ENCODE data around the gene TSPAN9. TPM values are rescaled to one million over a fixed set of nuclear protein-coding genes. Genes with fewer than 3 reads are reported as not detected.

Gene TSPAN9
- total RNA-seq, 4 donors from 2014 or later, result 27.9 to 49.1 (median 42.0) TPM

DNA sequence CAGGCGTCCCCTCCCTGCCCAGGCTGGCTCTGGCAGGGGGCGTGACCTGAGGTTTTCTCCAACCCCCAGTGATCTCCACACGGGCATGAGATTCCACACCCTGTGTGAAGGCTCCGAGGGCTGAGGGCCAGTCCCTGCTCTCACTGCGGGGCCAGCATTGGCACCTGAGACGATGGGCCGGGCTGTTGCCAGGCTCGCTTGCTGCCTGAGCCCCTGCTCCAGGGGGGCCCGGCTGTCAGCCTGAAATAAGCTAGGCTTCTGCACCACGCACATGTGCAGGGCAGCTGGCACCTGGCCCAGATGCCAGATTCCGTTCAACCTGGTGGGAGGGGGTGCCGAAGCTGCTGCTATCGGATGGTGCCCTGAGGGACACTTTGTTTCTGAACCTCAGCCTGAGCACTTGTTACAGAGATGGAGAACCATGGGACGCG, 217.3 kb downstream of the TSPAN9 start:
- no peak for DNase-seq (ENCODE audit: low spot score in 2 of 2)

DNA sequence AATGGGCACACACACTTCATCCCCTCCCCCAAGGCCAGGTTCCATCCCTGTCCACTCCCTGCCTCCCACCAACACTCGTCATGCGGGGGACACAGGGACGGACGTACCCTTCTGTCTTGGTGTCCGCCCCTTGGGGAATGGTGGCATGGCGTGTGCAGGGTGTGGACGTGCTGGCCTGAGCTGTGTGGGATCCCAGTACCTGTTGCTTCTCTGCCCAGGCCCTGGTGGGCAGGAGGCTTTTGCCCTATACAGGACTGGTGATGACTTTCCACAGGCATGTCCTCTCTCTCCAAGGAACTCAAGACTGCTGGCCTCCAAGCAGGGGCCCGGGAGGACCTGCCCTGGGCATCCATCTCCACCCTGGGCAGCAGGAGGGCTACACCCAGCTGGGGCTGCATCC, 218.0 kb downstream of the TSPAN9 start:
- no peak for DNase-seq (ENCODE audit: low spot score in 2 of 2)
- intact Hi-C loops (cut with DNase I; ENCODE audit: low total_unique reads), result no loop called here
- WGBS, 2 donors, result 86 to 90% methylated on average over 7 to 8 of the region's 8 CpGs

More for the DNA sequence above, 217.3 kb downstream of the TSPAN9 start:
- TF ChIP-seq, protein P1, sequence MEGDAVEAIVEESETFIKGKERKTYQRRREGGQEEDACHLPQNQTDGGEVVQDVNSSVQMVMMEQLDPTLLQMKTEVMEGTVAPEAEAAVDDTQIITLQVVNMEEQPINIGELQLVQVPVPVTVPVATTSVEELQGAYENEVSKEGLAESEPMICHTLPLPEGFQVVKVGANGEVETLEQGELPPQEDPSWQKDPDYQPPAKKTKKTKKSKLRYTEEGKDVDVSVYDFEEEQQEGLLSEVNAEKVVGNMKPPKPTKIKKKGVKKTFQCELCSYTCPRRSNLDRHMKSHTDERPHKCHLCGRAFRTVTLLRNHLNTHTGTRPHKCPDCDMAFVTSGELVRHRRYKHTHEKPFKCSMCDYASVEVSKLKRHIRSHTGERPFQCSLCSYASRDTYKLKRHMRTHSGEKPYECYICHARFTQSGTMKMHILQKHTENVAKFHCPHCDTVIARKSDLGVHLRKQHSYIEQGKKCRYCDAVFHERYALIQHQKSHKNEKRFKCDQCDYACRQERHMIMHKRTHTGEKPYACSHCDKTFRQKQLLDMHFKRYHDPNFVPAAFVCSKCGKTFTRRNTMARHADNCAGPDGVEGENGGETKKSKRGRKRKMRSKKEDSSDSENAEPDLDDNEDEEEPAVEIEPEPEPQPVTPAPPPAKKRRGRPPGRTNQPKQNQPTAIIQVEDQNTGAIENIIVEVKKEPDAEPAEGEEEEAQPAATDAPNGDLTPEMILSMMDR (IDR thresholded peaks at IDR 0.05), result no peak
- no peak for TF ChIP-seq POLR2A (IDR thresholded peaks at IDR 0.05)
- 62 to 63% methylated on average over 15 of the region's 15 CpGs for WGBS, 2 donors
- intact Hi-C loops (cut with DNase I; ENCODE audit: low total_unique reads), result no loop called here
- H3K4me3 ChIP-seq (ENCODE audit: low read depth, poor library complexity, severe bottlenecking), result no peak overlapping the region

DNA sequence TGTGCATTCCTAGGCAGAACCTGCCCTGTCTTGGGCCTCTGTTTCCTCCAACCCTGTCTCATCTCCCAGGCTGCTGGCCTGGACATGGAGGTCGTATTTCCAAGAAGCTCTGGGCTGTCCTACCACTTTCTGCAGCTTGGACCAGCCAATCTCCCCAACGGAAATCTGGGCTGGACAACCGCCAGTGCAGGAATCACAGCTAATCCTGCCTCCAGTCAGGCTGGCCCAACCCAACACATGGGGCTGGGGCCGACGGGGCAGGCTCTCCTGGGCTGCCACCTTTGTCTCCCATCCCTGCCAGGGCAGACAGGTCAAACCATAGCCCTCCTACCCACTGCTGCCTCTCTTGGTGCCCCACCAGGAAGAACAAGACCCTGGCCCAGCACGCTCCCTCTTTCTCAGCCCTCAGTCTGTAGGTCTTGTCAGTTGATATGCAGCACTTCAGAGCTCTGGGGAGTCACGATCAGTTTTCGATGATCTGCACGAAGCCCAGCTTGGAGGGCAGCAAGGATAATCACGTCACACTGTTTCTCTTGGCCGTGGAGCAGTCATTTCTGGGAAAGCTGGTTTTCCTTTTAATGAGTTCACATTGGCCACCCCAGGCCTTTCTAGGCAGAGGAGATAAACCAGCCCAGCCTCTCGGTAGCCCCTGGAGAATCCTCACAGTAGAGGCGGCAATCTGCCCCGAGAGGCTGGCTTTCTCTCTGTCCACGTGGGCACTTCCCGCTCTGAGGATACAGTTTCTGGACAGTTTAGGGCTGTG, 218.6 kb downstream of the TSPAN9 start:
- intact Hi-C loops (cut with DNase I; ENCODE audit: low total_unique reads), result no loop called here
- DNase-seq (ENCODE audit: low spot score in 2 of 2), result no peak
- TF ChIP-seq POLR2A (IDR thresholded peaks at IDR 0.05), result no peak
- TF ChIP-seq, protein P1 (IDR thresholded peaks at IDR 0.05), result no peak
- H3K4me3 ChIP-seq (ENCODE audit: low read depth, poor library complexity, severe bottlenecking), result no peak overlapping the region
- 54 to 69% methylated on average over 16 of the region's 16 CpGs for WGBS, 2 donors

More for the DNA sequence above, 218.0 kb downstream of the TSPAN9 start:
- TF ChIP-seq POLR2A (IDR thresholded peaks at IDR 0.05), result no peak
- TF ChIP-seq, protein P1 (IDR thresholded peaks at IDR 0.05), result no peak
- H3K4me3 ChIP-seq (ENCODE audit: low read depth, poor library complexity, severe bottlenecking), result no peak overlapping the region

DNA sequence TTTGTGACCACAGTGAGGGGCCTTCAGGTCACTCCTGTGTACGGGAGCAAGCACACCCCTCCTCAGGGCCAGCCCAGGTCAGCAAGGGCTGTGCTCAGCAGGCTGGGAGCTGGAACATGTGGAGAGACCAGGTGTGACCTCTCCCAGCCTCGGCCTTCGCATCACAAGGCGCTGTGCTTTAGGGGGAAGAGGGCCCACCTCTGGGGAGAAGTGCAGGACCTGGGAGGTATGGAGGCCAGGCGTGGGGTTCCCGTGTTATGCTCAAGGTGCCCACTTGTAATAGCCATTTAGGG, 219.2 kb downstream of the TSPAN9 start:
- H3K4me3 ChIP-seq (ENCODE audit: low read depth, poor library complexity, severe bottlenecking), result no peak overlapping the region
- no peak for DNase-seq (ENCODE audit: low spot score in 2 of 2)
- 87 to 90% methylated on average over 6 of the region's 6 CpGs for WGBS, 2 donors
- no peak for TF ChIP-seq POLR2A (IDR thresholded peaks at IDR 0.05)
- TF ChIP-seq, protein P1 (IDR thresholded peaks at IDR 0.05), result no peak
- intact Hi-C loops (cut with DNase I; ENCODE audit: low total_unique reads), result no loop called here

DNA sequence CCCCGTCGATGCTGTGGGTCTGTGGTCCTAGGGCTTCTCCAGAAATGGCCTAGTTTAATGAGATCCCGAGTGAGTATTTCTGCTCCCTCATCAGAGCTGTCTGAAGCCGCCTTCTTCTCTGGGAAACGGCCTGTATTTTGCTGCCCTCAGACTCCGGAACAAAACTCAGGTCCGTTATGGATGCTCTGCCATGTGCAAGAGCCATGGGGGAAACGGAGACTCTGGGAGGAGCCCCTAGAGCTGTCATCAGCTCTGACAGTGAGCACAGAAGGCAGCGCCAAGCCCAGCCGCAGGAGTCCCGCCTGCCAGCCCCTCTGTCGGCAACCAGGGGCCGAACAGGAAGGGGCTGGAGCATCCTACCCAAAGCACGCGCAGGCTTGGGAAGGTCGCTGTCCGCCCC, 221.4 kb downstream of the TSPAN9 start:
- WGBS, 2 donors, result 55 to 62% methylated on average over 17 of the region's 17 CpGs
- no peak for TF ChIP-seq POLR2A (IDR thresholded peaks at IDR 0.05)
- TF ChIP-seq, protein P1 (IDR thresholded peaks at IDR 0.05), result no peak
- no peak overlapping the region for H3K4me3 ChIP-seq (ENCODE audit: low read depth, poor library complexity, severe bottlenecking)
- intact Hi-C loops (cut with DNase I; ENCODE audit: low total_unique reads), result no loop called here
- no peak for DNase-seq (ENCODE audit: low spot score in 2 of 2)

Data from lower leg skin (tissue), 4 donors.